ENCODE measurements around the gene PRAC2.

The PRAC2 gene

DNA sequence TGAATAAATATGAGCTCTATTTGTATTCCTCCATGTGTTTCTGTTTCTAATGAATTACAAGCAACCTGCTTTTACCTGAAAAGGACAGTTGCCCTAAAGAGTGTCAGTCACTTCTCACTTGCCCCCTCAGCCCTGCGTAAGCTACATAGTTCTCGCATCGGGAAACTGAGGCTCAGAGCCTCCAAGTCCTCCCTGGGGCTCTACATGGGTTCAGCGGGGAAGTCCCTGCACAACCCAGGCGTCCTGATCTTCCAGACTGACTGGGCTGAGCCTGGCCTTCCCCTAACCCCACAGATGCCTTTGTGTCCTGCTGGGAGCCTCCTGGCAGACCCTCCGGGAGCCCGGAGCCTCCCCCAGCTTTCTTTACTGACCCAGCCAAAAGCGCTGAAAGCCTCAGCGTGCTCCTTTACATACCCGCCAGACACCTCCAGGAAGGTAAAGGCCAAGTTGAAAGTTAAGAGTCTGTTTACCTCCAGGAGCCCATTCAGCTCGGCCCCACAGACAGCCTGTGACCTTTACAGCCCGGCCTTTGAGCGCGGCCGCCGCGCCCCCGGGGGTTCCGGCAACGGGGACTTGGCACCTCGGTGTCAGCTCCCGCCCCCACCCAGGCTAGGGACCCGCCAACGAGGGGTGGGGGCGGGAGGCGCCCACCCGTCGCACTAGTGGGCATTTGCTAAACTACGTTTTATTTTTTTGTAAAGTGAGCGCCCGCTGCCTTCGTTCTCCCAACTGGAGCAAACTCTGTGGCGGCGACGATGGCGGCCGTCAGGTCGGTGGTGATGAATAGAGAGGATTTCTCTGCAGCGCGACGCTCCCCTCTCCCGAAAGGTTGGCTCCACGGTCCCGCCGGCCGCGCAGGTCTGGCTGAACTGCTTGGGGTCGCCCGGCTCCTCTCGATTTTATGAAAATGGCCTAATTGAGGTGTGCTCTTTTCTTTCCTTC lies 10.0 kb downstream of the PRAC2 start:
- ChIA-PET CTCF (interaction anchor here (0.8 to 6.7 kb wide), 8 partner anchors 8 to 299 kb away, joined by 3 to 47 read pairs (median 5); no protein-coding TSS in a partner anchor), POLR2A (no interaction called here)
- TF ChIP-seq, protein P1, sequence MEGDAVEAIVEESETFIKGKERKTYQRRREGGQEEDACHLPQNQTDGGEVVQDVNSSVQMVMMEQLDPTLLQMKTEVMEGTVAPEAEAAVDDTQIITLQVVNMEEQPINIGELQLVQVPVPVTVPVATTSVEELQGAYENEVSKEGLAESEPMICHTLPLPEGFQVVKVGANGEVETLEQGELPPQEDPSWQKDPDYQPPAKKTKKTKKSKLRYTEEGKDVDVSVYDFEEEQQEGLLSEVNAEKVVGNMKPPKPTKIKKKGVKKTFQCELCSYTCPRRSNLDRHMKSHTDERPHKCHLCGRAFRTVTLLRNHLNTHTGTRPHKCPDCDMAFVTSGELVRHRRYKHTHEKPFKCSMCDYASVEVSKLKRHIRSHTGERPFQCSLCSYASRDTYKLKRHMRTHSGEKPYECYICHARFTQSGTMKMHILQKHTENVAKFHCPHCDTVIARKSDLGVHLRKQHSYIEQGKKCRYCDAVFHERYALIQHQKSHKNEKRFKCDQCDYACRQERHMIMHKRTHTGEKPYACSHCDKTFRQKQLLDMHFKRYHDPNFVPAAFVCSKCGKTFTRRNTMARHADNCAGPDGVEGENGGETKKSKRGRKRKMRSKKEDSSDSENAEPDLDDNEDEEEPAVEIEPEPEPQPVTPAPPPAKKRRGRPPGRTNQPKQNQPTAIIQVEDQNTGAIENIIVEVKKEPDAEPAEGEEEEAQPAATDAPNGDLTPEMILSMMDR (IDR thresholded peaks at IDR 0.05; ENCODE audit: control extremely low read depth, extremely low read depth, low read depth, missing control alignments) = no peak
- no peak for DNase-seq (ENCODE audit: extremely low spot score)

DNA sequence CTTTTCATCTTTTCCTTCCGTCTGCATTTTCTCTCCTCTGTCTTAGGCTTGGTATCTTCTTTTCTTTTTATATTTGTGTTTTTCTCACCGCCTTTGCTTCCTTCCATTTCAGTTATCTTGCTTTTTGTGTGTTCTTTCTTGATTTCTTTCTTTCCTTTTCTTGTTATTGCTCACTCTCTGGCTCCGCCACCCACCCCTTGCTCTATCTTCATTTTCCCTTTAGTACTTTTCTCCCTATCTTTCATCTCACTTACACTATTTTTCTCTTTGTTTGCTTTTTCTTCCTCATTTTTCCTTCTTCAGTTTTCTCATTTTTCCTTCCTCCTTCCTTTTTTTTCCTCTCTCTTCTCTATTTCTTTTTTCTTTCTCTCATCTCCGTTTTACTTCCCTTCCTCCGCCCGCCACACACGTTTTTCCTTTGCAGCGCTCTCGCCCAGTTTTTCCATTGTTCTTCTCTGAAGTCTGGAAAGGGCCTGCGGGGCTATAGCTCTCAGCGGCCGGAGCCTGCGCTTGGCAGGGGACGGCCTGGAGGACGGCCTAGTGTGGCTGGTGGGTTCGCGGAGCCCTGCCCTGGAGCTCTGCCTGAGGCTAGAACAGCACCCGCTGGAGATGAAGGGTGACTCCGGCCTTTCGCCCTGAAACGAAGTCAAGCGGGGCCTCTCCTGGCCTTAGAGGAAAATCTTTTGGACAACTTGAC lies 10.8 kb downstream of the PRAC2 start:
- ChIA-PET POLR2A (no interaction called here), CTCF (interaction anchor here (1.0 to 6.7 kb wide), 5 partner anchors 9 to 299 kb away, joined by 3 to 47 read pairs (median 5); no protein-coding TSS in a partner anchor)
- no peak for DNase-seq (ENCODE audit: extremely low spot score)
- TF ChIP-seq, protein P1 (IDR thresholded peaks at IDR 0.05; ENCODE audit: control extremely low read depth, extremely low read depth, low read depth, missing control alignments) = no peak

DNA sequence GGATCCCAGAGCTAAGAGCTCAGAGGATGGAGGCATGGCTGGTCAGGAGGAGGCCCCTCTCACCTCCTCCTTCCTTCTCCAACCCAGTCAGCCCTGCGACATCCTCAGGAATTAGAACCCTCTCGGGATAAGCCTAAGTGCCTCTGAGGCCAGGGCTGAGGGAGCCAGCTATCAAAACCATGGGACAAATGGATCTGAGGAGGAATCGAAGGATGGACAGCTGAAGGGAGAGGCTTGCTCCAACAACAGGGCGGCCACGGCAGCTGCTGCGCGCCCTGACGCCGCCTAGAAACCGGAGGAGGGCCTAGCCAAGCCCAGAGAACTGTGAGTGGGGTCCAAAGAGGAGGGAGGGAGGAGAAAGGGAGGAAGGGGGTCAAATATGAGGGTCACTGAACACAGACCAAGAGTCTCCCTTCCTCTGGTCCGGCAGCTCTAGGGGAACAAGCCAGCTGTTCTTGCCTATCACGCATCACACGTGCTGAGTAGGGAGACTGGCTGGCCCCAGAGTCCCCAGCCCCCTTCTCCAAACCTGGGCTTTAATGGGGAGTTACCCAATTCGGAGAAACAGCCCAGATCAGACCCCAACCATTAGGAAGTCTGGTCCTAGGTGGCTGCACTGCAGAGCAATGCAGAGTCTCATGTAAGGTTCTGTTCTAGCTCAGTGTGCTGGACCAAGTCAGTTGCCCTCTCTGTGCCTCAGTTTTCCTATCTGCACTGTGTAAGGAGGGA lies 11.5 kb downstream of the PRAC2 start:
- CTCF ChIA-PET = interaction anchor here (1.0 to 6.7 kb wide), 5 partner anchors 9 to 144 kb away, joined by 3 to 47 read pairs (median 3); no protein-coding TSS in a partner anchor
- TF ChIP-seq, protein P1 (IDR thresholded peaks at IDR 0.05; ENCODE audit: control extremely low read depth, extremely low read depth, low read depth, missing control alignments) = no peak
- POLR2A ChIA-PET = interaction anchor here (0.6 kb wide), 1 partner anchor 350 kb away, joined by 3 read pairs; no protein-coding TSS in a partner anchor
- DNase-seq (ENCODE audit: extremely low spot score) = no peak

DNA sequence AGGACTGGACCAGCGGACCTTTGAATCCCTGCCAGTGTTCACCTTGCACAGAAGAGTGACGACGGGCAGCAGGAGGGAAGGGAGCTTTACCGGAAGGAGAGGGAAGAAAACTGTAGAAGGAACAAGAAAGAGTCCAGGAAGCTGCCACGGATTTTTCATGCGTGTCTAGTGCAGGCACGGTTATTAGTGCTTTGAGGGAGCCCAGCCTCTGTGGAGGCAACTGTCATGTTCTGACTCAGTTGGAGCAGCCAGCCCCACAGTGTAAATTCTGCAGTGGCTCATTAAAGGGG lies 12.0 kb downstream of the PRAC2 start:
- no peak for DNase-seq (ENCODE audit: extremely low spot score)
- ChIA-PET CTCF (interaction anchor here (1.1 to 6.7 kb wide), 3 partner anchors 10 to 144 kb away, joined by 3 to 47 read pairs (median 3); no protein-coding TSS in a partner anchor), POLR2A (no interaction called here)
- TF ChIP-seq, protein P1 (IDR thresholded peaks at IDR 0.05; ENCODE audit: control extremely low read depth, extremely low read depth, low read depth, missing control alignments) = no peak

DNA sequence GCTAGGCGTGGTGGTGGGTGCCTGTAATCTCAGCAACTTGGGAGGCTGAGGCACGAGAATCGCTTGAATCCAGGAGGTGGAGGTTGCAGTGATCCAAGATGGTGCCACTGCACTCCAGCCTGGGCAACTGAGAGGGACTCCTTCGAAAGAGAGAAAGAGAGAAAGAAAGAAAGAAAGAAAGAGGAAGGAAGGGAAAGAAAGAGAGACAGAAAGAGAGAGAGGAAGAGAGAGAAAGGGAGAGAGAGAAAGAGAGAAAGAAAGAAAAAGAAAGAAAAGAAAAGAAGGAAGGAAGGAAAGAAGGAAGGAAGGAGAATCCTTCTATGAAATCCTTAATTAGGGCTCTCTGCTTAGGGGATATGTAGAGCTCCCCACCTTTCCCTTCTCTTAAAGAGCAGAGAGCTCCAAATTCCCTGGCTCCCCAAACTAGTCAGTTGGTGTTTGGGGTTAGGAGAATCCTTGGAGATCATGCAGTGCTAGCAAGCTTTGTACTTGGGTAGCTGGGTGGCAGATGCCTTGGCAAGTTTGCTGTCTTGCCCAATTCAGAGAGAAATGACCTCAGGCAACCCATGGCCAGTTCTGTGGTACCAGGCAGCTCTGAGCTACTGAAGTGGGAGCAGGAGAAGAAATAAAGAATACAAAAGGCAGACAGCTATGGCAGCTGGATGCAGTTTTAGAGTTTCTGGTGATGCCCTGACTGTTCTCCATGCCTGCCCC lies 14.5 kb downstream of the PRAC2 start:
- ChIA-PET CTCF (interaction anchor here (1.0 to 6.7 kb wide), 7 partner anchors 8 to 295 kb away, joined by 3 to 47 read pairs (median 4); partner anchors contain the start of gene HOXB13), POLR2A (no interaction called here)

More for the DNA sequence above, 14.5 kb downstream of the PRAC2 start:
- no peak for DNase-seq (ENCODE audit: extremely low spot score)
- TF ChIP-seq, protein P1 (IDR thresholded peaks at IDR 0.05; ENCODE audit: control extremely low read depth, extremely low read depth, low read depth, missing control alignments) = no peak

All from GM10248 (cell line).